Kidney tubule cell (primary cell): Measurements from ENCODE around the gene ZBTB34.

Source experiments
- DNase-seq: peaks from one replicate; pipeline ENCODE4 v3.0.0-alpha.2; 2018; ENCODE audit warnings: low spot score

The ZBTB34 gene

DNA sequence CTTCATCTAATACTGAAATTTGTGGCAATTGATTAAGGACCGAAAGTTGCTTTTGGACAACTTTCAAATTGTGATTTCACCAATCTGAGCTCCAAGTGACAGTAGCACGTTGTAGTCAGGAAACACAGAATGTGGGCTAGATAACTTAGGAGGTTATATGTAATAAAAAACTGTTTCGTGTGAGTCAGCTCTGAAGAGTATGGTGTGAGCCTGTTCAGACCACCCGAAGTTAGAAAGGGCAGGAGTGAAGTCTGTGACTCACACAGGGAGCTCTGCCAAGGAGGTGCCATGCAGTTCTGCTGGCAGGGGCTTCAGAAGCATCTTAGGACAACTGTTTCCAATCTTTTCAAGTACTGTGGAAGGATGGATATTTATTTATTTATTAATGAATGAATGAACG, 16.4 kb upstream of the ZBTB34 start:
- DNase-seq, result peak; percentile 76

DNA sequence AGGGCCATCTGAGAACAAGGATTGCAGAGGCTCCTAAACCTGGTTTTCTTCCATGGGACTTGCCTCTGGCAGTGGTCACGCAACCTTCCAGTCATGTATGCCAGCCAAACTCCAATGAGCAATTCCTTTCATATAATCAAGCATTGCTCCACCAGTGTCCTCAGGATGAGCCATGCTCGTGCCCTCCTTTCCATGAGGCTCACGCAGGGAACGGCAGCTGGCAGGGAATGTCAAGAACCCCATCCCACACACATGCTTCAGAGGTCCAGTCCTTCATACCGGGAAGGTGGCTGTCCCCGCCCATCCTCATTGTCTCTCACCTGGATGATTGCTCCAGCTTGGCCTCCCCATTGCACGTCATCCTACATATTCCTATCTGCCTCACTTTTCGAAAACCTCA, 13.4 kb upstream of the ZBTB34 start:
- DNase-seq, result no peak

DNA sequence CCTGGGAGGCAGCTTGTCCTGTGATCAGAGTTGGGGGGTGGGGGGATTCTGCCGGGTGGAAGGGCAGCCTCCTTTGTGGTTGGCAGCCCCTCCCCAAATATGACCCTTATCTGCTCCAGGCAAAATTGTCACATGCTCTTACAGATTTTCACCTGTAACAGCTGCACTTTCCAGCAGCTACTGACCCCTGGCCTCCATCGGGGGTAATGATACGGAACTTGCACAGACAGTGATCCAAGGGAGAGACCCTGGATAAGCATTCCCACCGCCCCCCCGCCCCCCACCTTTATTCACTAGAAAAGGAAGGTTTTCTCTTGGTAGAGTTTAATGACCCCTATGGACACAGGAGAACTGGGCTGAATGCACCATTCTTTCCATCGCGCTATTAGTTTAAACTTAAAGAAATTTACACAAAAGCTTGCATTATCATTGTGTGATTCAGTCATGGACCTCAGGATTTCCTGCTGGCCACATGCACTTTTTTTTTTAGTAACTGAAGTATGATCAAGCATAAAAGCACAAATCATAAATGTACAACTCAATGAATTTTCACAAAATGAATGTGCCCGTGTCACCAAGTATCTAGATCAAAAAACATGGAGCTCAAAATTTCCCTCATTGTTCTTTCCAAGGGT, 10.7 kb upstream of the ZBTB34 start:
- no peak for DNase-seq

DNA sequence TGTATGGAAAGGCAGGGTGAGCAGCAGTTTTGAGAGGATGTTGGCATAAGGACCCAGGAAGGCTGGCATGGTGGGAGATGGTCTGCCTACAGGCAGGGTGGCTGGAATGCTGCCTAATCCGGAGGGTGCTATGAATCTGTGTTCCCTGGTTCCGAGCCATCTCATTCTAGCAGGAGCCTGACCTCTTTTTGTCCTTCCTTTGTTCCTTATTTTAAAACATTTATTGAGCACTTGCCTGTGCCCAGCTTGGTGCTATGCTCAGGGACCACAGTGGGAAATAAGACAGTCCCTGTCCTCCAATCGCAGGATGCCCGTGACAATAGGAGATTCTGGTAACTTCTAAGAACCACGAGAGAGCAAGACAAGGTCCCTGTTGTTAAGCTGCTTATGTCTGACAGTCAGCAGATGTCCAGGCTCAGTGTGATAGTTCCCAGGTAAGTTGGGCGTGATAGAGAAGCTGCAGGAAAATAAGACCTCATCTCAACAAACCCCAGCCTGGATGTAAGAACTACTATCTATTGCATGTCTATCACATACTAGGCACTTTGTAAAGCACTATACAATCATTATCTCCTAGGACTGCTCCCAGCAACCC, 9.1 kb upstream of the ZBTB34 start:
- DNase-seq, result no peak

DNA sequence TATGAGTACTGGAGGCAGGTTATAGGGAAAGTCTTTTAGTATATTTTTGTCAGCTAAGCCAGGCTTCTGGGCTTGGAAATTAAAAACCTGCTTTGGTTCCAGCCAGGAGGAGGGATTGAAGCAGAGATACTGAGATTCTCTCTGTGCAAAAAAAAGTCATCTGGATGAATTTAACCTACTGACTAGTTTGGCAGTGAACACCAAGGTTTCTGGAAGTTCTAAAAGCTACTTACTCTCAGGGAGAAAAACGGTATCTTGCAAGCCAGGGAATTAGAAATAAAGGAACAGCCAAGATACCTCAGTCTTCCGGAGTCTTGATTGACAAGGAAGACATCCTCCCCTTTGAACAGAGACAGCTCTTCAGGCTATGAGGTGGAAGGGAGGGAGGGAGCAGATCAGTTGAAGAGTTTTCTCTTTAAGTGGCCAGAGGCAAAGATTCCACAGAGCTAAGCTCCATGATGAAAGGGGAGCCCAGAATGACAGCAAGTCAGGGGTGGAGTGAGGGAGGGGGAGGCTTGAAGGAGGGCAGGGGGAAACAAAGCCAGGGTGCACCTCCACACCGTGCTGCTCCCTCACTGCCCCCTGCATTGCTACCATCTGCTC, 8.3 kb upstream of the ZBTB34 start:
- DNase-seq, result no peak

DNA sequence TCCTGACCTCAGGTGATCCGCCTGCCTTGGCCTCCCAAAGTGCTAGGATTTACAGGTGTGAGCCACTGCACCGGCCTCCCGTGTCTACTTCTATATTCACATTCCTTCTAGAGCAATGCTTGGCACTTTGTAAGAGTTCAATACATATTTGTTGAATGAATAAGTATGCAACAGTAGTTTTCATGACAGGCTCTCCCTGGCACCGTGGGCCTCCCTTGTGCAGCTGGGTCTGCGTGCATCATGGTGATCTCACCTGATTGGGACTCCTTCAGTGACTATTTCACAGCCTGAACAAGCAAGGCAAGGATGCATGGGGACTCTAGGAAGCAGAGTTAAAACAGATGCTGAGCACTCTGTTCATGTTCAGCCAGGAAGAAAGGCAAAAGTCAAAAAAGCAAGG, 6.8 kb upstream of the ZBTB34 start:
- DNase-seq, result peak; percentile 76

DNA sequence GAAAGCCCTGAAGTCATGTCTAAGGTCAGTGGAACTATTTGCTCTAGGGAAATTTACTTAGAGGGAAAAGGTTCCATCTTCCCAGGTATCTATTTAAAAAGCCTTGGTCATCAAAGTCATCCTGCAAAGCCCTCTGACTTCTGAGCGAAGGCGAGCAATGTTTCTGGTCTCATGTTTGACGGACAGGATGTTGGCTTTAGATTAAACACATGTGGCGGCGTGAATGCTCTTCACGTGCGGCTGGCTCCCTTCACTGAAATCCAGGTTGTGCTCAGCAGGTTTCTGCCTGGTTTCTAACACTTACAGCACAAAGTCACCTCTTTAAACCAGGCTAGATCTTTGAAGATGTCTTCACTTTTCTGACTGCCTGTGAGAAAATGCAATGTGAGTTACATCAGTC, 5.7 kb upstream of the ZBTB34 start:
- no peak for DNase-seq

DNA sequence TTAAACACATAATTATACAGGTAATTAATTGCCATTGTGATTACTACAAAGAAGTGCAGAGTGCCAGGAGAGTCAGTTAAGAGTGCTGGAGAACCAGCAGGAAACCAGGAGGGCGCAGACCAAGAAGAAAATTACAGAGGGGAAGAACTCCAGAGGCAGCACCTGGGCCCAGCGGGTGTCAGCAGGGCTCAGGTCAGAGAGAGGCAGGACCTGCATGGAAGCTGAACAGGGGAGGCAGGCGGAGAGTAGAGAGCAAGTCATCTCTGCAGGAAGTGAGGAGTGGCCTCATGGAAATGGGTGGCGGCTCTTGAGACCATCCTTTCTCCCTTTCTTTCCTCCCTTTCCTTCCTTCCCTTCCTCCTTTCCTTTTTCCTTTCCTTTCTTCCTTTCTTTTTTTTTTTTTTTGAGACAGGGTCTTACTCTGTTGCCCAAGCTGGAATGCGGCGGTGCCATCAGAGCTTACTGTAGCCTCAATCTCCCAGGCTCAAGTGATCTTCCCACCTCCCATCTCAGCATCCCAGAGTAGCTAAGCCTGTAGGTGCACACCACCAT, 4.0 kb upstream of the ZBTB34 start:
- no peak for DNase-seq

DNA sequence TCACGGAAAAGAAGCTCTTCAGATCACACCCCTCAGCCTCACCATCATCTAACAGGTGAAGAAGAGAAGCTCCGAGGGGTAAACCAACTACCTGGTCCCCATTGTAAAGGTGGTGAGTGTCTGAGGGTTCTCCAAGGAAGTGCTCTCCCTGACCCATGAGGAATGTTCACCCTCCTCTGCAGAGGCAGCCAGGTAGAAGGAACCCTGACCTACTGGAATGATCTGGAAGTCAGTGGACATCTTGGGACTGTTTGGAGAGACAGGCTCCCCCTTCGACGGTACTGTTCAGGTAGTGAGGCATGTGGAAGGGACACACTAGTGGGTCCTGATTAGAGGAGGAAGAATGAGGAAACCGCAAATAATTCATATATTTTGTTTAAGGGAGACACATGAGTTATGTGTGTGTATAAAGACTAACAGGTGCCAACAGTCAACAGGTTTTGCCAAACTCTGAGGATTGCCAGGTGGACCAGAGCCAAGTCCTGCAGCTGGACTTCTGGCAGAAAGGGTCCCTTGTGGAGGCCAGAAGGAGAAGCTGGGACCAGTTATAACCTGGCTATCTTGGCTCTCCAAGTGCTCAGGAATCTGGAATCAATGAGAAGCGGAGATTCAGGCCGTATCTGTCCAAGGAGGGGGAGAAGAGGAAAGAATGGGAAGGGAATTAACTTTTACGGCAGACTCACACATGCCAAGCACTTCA, 3.0 kb upstream of the ZBTB34 start:
- no peak for DNase-seq

DNA sequence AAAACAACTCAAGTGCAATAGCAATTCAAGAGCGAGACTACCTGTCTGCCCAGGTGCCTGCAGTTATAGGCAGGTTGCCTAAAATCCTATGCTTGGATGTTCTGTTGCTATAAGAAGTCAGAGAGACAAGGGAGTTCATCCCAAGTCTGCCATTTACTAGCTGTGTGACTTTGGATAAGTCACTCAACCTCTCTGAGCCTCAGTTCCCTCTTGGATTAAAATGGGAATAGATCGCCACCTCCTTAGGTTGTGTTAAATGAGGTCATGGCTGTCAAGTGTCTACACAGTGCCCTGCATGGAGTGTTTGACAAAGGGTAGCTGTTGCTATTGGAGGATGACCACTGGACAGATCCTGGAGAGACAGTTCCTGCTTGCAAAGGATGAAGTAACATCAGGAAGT, 1.3 kb upstream of the ZBTB34 start:
- DNase-seq, result no peak

DNA sequence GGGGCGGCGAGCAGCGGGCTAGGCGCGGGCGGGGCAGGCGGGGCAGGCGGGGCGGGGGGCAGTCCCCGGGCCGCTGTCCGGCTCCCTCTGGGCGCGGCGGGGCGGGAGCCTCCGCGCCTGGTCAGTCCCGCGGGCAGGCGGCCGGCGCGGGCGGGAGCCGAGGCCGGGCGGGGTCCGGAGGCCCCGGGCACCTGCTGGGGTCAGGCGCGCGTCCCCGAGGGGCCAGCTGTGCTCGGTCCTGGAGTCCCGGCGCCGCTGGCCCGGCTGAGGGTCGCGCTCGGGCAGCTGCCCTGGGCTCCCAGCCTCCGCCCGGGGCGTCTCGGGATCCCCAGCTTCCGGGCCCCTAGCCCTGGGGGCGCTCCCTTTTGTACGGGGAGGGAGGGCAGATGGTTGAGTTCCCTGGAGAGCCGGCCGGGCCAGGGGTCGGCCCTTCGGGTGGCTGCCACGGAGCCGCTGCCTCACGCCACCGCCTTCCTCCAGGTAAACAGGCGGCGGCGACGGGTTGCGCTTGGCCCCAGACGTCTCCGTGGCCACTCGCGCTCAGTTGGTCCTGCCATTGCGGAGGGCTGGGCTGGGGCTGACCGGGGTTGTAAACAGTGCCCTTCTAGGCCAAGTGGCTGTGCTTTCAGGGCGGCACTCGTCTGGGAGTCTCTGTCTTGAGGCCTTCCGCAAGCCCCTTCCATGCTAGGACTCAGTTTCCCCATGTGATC, 473 bp downstream of the ZBTB34 start:
- peak; percentile 39 for DNase-seq

DNA sequence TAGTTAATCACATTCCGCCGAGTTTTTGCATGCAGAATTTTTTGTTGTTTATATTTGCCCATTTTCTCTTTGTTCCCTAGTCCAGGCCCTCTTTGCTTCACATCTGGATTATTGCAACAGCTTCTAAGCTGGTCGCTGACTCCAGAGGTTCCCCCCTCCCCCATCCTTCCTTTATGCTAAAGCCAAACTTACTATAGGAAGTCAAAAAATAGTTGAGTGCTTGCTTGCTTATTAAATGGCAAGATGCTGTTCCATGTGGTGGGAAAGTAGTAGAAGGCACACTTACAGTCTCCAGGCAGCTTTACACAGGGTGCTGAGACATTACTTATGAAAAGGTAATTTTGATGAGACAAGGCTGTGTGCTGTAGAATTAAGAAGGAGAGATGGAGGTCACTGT, 1.3 kb downstream of the ZBTB34 start:
- DNase-seq, result no peak

DNA sequence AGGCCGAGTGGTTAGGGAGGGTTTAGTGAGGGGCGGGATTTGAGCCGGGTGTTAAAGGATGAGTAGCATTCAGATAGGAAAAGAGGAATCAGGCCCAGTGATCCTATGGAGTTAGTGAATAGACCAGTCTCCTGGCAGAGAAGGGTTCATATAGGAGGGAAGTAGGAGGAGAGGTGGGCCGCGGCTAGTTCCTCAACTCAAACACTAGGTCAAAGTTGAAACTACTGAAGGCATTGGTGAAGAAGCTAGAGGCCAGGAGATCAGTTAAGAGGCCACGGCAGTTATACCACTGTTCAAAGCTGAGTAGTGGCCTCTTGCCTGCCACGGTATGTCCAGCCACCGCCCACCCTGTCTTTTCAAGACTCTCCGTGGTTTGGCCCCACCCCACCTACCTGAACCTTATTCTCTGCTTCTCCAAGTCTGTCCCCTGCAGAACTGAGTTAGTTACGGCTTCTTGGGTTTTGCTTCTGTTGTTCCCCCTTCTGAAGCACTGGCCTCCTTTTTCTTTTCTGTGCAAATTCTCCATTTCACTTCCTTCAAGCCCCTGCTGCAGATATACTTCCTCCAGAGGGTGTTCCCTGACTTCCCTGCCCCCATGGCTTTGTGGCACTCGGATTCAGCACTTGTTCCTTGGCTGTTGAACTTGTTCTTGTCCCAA, 1.8 kb downstream of the ZBTB34 start:
- peak; percentile 28 for DNase-seq

DNA sequence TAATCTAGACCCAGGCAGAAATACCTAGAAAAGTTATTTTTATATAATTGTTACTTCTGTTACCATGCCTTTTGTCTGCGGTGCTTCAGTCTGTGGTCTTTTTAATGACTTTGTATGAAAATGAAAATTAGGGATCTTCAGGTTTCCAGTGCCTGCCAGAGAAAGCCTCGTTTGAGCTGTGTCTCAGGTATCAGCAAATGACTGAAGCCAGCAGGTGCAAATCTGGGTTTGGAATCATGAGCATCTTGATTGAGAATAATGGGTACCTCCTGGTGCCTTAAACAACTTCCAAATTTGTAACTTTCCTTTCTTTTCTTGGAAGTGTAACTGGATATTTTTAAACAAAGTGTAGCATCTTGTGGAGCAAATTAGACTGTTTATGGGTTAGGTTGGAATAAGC, 4.3 kb downstream of the ZBTB34 start:
- DNase-seq, result no peak

DNA sequence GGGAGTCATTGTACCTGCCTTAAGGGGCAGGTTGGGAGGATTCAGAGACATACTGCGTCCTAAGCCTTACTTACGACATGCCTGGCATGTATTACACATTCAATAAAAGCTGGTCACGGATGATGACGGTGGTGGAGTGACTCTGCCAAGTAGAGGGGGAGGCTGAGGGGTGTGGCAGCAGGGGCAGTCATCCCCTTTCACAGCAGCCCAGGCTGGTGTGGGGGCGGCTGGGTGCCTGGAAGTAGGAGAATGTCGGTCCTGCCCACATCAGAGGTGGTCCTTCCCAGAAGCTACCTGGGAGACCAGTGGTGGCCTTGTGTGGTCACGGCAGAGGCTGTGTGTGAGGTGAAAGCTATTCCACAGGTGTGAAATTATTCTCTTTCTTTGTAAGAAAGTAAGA, 8.9 kb downstream of the ZBTB34 start:
- DNase-seq, result no peak

DNA sequence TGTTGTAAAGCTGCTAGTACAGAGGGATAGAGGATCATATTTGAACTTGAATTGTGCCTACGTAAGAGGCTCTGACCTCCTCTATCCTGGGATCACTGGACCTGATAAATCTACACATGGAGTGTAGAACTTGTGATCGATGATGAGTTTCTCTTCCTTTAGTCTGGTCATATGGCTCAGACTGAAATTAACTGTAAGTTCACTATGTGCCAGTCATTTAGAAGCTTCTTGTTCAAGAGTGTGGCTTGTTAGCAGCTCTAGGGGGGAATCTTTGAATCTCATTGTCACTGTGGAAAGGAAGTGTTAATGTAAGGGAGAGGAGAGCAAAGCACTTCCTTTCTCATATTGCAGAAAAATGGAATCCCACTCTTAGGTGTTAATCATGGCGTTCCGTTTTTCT, 12.1 kb downstream of the ZBTB34 start:
- DNase-seq, result no peak

DNA sequence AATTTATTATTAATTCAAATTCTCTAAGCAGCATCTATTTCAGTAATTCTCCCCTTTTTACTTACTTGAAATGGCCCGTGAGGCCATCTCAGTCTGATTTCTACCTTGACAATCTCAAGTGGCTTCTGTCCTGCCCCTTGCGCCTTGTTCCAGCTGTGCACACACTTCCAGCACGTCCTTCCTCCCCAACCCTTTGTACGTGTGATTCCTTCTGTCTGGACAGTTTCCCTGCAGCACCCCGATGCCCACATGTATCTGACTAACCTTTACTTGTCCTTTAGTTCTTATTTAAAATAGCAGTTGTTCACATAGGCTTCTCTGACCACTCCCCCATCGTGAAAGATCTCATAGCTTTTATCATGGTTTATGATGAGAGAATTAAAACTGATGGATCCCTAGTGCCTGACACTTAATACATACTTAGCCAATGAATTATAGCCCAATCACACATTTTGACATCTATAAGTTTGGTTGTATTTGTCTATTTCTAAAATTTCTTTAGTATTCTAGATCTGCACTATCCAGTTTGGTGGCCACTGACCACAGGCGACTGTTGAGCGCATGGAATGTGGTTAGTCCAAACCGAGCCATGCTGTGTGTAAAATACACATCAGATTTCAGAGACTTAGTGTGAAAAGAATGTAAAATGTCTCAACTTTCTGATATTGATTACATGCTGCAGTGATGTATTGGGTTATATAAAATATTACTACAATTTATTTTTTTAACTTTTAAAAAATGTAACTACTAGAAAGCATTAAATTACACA, 14.3 kb downstream of the ZBTB34 start:
- no peak for DNase-seq

DNA sequence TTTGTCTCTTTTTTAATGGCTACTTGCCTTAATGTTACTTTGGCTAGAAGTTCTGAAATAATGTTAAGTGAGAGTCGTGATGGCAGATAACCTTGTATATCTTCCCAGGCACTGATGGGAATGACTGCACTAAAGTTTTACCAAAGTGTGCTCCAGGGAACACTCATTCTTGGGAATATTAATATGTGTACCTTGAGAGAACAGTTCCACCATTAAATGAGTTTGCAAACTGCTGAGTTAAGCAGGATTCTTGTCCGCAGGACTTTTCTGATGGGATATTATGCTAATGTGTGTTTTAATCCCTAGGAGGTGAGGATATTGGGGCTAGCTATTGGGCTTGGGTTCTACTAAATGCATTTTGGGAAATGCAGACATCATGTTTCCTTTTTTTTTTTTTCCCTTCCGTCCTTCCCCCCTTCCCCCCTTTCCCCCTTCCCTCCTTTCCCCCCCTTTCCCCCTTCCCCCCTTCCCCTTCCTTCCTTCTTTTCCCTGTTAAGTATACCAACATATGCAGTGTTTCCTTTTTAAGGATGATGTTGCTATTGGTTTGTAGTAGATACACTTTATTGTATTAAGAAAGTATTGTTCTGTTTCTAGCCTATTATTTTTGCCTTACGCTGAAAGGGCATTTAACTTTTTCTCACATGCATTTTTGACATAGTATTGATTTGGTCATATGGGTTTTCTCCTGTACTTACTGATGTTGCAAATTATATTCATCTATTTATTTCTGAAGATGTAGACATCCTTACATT, 15.5 kb downstream of the ZBTB34 start:
- DNase-seq, result no peak

DNA sequence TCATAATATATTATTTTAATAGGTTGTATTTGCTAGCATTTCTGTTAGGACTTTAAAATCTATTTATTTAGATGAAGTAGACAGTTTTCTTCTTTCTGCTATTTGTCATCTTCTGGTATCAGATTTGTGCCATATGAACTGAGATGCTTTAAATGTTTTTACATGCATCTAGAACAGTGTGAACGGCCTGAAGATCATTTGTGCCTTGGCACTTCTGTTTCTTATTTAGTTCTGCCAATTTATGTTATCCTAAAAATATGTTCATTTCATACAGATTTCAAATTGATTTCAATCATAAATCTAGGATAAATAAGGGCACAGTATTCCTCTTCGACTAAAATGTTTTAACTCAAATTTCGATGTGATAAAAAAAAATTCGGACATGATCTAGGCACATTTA, 16.1 kb downstream of the ZBTB34 start:
- DNase-seq, result no peak

DNA sequence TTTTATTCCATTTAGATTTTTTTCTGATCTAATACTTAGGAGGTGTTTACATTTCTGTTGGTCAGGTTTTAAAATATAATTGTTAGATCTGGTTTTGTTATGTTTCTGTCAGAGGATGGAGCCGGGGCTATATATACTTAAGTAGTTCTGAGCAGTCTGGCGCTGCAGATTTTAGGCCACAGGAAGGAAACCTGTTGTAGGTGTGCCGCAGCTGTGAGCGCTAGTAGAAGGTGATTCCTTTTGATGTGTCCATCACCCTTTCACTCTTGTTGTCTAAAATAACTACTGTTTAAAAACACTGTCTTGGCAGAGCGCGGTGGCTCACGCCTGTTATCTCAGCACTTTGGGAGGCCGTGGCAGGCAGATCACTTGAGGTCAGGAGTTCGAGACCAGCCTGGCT, 17.0 kb downstream of the ZBTB34 start:
- no peak for DNase-seq
